ENCODE results near the gene PAH.

- TF ChIP-seq ZSCAN5A (tag by site-specific recombination; IDR thresholded peaks at IDR 0.05) (no peak), CTCF (tag by site-specific recombination; IDR thresholded peaks at IDR 0.05) (no peak), ZNF302 (tag by site-specific recombination; IDR thresholded peaks at IDR 0.05; ENCODE audit: low read depth) (no peak), ZNF639 (tag by site-specific recombination; IDR thresholded peaks at IDR 0.05) (no peak), ZNF670 (tag by site-specific recombination; IDR thresholded peaks at IDR 0.05; ENCODE audit: low read depth) (no peak), ZNF514 (tag by site-specific recombination; IDR thresholded peaks at IDR 0.05) (no peak), ZNF404 (tag by site-specific recombination; IDR thresholded peaks at IDR 0.05) (no peak), HIC1 (tag by site-specific recombination; IDR thresholded peaks at IDR 0.05) (no peak), SETDB1 (IDR thresholded peaks at IDR 0.05; ENCODE audit: insufficient read length, low read length) (no peak), YY1 (tag by site-specific recombination; IDR thresholded peaks at IDR 0.05) (no peak), ZNF48 (tag by site-specific recombination; IDR thresholded peaks at IDR 0.05) (no peak), ZNF155 (tag by site-specific recombination; IDR thresholded peaks at IDR 0.05) (no peak), KLF16 (tag by site-specific recombination; IDR thresholded peaks at IDR 0.05) (no peak)
Measured at GRCh38 chr12:102920271-102920670, 3.2 kb upstream of the PAH start.
